HG02870 (cell line): ENCODE results near the gene USF2.

Experiments used
- ATAC-seq: cut with Tn5 transposase; IDR thresholded peaks from one replicate; pipeline ENCODE4 v1.9.1; 2021; ENCODE audit warnings: mild to moderate bottlenecking, moderate library complexity; ENCODE audit not compliant: unreplicated experiment

The USF2 gene

DNA sequence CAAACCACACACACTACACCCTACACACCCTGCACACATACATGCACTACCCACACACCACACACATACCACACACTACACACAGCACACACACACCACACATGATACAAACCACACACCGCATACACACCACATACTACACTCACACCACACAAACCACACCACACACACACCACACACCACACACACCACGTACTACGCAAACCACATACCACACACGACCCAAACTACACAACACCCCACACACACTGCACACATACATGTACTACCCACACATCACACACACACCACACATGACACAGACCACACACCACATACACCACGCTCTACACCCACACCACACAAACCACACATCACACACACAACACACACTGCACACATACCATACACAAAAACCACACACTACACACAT is 29.8 kb downstream of the USF2 start:
- no peak for ATAC-seq

DNA sequence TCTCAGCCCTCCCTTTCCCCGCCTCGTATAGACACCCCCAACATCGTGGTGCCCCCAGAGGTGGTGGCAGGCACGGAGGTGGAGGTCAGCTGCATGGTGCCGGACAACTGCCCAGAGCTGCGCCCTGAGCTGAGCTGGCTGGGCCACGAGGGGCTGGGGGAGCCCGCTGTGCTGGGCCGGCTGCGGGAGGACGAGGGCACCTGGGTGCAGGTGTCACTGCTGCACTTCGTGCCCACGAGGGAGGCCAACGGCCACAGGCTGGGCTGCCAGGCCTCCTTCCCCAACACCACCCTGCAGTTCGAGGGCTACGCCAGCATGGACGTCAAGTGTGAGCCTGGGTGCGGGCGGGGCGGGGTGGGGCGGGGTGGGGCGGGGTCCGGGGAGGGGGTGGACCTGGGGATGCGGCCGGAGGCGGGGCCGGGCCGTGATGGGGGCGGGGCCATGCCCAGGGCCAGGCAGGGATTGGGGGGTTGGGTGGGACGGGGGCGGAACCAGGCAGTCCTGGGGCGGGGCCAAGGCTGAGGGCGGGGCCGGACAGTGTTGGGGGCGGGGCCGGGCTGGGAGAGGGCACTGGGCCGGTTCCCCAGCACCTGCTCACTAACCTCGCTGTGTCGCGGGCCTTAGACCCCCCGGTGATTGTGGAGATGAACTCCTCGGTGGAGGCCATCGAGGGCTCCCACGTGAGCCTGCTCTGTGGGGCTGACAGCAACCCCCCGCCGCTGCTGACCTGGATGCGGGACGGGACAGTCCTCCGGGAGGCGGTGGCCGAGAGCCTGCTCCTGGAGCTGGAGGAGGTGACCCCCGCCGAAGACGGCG is 31.0 kb downstream of the USF2 start:
- no peak for ATAC-seq

DNA sequence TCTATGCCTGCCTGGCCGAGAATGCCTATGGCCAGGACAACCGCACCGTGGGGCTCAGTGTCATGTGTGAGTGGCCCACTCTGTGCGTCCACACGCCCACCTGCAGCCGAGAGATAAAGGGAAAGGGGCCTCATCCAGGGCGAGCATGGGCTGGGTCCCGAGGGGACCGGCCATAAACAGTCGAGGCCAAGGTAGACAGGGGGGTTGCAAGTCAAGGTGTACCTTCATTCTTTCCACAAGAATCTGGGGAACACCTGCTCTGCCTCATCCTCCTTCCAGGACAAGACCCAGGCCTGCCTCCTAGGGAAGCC is 31.5 kb downstream of the USF2 start:
- no peak for ATAC-seq

GRCh38 chr19:35301961-35302360 is 33.2 kb downstream of the USF2 start:
- ATAC-seq = no peak

DNA sequence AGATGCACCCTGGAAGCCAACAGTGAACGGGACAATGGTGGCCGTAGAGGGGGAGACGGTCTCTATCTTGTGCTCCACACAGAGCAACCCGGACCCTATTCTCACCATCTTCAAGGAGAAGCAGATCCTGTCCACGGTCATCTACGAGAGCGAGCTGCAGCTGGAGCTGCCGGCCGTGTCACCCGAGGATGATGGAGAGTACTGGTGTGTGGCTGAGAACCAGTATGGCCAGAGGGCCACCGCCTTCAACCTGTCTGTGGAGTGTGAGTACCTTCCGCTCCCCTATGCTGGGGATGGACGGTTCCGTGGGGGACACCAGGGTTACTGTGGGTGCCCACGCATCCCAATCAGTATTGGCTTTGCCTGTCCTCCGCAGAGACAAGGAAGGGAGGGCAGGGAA is 33.7 kb downstream of the USF2 start:
- ATAC-seq = no peak

- no peak for ATAC-seq
Observed at GRCh38 chr19:35303357-35303915, 34.7 kb downstream of the USF2 start.

DNA sequence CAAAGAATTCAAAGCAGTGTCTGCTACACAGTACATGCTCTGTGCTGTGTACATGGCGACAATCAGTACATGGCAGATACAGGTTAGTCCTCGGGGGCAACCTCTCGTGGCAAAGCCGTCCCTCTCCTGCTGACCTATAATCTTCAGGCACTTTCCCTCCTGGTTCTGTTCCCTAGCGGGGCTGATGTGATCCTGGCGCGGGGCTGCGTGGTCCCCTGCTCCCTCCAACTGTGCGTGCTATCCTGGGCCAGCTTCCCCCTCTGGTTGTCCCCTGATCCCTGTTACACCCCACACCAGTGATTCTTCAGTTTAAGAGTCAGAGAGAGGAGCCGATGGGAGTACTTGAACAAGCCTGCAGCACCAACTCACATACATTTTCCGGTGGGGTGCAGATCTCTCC is 35.3 kb downstream of the USF2 start:
- ATAC-seq = no peak

DNA sequence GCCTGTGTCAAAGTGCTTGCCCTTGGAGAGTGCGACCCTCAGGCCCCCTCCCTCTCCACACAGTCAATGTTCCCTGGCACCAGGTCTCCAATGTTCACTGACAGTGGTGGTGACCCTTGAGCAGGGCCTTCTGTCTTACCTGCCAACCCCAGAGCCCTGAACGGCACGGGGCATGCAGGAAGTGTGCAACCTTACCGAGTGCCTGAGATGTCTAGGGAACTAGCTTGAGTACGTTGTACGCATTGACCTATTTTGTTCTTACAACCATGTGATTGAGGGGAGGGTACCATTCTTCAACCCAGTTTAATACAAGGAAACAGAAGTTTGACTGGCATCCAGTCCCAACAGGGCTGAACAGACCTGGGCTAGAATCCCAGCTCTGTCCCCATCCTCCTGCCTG is 36.4 kb downstream of the USF2 start:
- ATAC-seq = no peak

DNA sequence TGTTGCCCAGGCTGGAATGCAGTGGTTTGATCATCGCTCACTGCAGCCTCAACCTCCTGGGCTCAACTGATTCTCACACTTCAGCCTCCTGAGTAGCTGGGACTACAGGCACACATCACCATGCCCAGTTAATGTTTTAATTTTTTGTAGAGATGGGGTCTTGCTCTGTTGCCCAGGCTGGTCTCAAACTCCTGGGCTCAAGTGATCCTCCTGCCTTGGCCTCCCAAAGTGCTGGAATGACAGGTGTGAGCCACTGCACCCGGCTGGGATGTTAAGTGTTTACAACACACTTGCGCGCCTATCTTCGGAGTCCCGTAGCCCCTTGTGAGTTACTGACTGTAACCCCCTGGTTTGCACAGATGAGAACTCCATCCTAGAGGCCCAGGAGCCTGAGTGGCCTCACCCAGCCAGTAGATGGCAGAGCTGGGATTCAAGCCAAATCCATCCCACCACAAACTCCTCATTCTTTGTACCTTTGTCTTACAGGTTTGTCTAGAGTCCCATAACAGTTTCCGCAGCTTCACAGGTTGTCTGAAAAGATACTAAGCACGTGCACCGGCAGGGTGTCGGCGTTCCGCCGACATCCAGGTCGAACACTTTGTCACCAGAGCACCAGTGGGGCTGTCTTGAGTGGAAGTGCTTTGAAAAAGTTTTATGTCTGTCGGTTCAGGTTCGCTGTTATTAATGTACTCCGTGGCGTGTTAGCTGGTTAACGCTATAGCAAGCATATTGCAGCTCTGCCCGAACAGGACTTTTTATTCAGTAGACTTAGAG is 37.9 kb downstream of the USF2 start:
- ATAC-seq = no peak

- ATAC-seq = no peak
Observed at GRCh38 chr19:35307931-35308330, 39.2 kb downstream of the USF2 start.

DNA sequence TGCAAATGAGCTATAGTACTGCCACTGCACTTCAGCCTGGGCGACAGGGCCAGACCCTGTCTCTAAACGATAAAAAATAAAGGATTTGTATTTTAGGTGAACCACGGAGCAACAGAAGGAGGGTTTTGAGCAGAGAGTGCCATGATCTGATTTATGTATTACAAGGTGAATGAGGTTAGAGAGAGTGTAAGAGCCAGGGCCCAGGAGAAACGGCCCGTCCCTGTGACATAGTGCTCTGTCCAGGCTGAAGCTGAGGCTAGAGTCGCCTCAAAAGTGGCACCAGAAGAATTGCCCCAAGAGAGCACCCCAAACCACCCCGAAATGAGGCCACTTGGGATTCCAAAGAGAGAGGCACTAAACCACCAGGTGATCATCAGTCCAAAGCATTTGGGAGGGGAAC is 40.1 kb downstream of the USF2 start:
- ATAC-seq = no peak

- ATAC-seq = no peak
Observed at GRCh38 chr19:35309481-35310279, 40.9 kb downstream of the USF2 start.

DNA sequence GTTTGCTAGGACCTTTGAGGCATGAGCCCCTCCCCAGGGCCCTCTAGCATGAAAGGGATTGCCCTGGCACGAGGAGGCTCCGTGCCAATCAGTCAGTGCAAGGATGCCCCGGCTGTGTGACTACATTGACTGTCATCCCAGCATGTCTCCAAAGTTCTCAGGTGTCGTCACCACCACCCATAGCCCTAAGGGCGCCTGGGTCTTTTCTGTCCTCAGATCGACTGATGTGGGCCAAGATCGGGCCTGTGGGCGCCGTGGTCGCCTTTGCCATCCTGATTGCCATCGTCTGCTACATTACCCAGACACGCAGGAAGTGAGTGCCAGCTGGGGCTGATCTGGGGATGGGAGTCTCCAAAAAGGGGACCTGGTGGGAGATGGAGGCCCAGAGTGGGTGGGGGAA is 41.6 kb downstream of the USF2 start:
- ATAC-seq = no peak

DNA sequence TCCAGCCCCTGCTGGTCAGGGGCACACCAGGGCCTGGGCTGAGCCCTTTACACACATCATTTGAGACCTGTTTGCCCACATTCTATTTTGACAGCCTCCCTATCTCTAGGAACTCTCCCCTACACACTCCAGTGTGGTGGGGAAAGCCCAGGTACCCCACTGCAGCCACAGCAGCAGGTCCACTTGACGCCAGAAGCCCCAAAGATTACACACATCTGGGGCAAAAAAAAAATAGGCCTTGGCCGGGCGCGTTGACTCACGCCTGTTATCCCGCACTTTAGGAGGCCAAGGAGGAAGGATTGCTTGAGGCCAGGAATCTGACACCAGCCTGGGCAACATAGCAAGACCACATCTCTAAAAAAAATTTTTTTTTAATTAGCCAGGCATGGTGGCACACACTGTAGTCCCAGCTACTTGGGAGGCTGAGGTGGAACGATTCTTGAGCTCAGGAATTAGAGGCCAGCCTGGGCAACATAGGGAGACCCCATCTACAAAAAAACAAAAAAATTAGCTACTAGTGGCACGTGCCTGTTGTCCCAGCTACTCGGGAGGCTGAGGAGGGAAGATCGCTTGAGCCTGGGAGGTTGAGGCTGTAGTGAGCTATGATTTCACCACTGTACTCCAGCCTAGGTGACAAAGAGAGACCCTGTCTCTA is 42.2 kb downstream of the USF2 start:
- ATAC-seq = no peak

- no peak for ATAC-seq
Observed at GRCh38 chr19:35311901-35312665, 43.3 kb downstream of the USF2 start.

DNA sequence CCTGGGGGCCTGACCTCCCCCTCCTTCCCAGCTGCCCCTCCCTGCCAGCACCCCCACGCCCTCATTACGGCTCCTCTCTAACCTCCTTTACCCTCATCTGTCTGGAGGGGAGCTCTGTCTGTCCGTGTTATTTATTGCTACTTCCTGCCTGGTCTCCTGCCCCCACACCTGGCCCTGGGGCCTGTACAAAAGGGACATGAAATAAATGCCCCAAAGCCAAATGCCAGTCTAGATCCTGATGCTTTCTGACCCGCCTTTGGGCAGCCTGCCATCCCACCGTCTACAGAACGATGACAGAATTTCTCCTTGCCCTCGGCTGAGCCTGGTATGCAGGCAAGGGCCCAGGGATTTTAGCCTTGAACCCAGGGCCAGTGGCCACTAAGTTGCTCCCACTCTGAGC is 44.8 kb downstream of the USF2 start:
- ATAC-seq = no peak

GRCh38 chr19:35314031-35314430 is 45.3 kb downstream of the USF2 start:
- no peak for ATAC-seq

DNA sequence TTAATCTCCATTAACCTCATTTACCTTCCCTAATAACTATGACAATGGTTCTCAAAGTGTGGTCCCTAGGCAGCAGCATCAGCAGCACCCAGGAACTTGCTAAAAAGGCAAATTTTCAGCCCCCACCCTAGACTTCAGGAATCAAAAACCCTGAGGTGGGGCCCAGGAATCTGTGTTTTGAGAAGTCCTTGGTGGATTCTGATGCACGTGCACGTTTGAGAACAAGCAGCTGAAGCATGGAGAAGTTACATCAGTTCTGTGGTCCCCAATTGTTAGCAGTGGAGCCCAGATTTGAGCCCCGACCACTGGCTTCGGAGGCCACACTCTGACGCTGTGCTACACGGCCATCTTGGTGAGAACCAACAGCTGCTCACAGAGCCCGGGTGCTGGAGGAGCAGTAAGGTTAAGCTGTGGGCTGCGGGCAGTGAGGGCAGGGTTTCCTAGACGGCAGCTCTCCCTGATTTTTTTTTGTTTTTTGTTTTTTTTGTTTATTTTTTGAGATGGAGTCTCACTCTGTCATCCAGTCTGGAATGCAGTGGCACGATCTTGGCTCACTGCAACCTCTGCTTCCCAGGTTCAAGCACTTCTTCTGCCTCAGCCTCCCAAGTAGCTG is 46.2 kb downstream of the USF2 start:
- ATAC-seq = no peak

DNA sequence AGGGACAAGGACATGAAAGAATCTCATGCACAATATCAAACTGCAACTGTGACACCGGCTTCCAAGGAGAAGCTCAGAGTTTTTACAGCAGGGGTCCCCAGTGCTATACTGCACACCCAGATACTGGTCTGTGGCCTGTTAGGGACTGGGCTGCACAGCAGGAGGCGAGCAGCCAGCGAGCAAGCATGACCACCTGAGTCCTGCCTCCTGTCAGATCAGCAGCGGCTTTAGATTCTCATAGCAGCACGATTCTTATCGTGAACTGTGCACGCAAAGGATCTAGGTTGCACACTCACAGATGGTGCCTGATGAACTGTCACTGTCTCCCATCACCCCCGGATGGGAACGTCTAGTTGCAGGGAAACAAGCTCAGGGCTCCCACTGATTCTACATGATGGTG is 47.1 kb downstream of the USF2 start:
- no peak for ATAC-seq

GRCh38 chr19:35316560-35316959 is 47.8 kb downstream of the USF2 start:
- no peak for ATAC-seq
